Parathyroid adenoma (tissue), 2 donors: Measurements from ENCODE around the gene GJC2.

Source experiments
- H2AFZ ChIP-seq: fragments of 300-600 bp; sonication (generic); one replicate; pipeline ENCODE4 v1.7.0; 2017; ENCODE audit warnings: antibody characterized with exemption, mild to moderate bottlenecking
- H3K27ac ChIP-seq: fragments of 300-600 bp; sonication (generic); one replicate; pipeline ENCODE4 v1.7.0; 2017
- H3K27me3 ChIP-seq: fragments of 300-600 bp; sonication (generic); one replicate; pipeline ENCODE4 v1.7.0; 2017; ENCODE audit warnings: low read length; ENCODE audit not compliant: control insufficient read depth, insufficient read depth
- H3K36me3 ChIP-seq: fragments of 300-600 bp; sonication (generic); one replicate; pipeline ENCODE4 v1.7.0; 2017; ENCODE audit warnings: low read length; ENCODE audit not compliant: control insufficient read depth, insufficient read depth
- H3K4me1 ChIP-seq: fragments of 300-600 bp; sonication (generic); one replicate; pipeline ENCODE4 v1.7.0; 2017; ENCODE audit warnings: control low read depth
- H3K4me2 ChIP-seq: fragments of 300-600 bp; sonication (generic); one replicate; pipeline ENCODE4 v1.7.0; 2017; ENCODE audit warnings: low read length
- H3K4me3 ChIP-seq: fragments of 300-600 bp; sonication (generic); one replicate; pipeline ENCODE4 v1.7.0; 2017; ENCODE audit warnings: low read depth, low read length
- H3K79me2 ChIP-seq: fragments of 300-600 bp; sonication (generic); one replicate; pipeline ENCODE4 v1.7.0; 2017; ENCODE audit warnings: control low read depth
- H3K9ac ChIP-seq: fragments of 300-600 bp; sonication (generic); one replicate; pipeline ENCODE4 v1.7.0; 2017; ENCODE audit warnings: mild to moderate bottlenecking
- H3K9me3 ChIP-seq: fragments of 300-600 bp; sonication (generic); one replicate; pipeline ENCODE4 v1.7.0; 2017; ENCODE audit warnings: low read length; ENCODE audit not compliant: control insufficient read depth
- TF ChIP-seq, protein P1 (sequence below): fragments of 300-600 bp; sonication (generic); IDR thresholded peaks from one replicate; pipeline ENCODE4 v1.7.0; 2017; ENCODE audit warnings: antibody characterized with exemption, mild to moderate bottlenecking
- donor health status: primary hyperparathyroidism.

Gene GJC2

GRCh38 chr1:228155596-228156514 lies 6.1 kb downstream of the GJC2 start:
- TF ChIP-seq, protein P1, sequence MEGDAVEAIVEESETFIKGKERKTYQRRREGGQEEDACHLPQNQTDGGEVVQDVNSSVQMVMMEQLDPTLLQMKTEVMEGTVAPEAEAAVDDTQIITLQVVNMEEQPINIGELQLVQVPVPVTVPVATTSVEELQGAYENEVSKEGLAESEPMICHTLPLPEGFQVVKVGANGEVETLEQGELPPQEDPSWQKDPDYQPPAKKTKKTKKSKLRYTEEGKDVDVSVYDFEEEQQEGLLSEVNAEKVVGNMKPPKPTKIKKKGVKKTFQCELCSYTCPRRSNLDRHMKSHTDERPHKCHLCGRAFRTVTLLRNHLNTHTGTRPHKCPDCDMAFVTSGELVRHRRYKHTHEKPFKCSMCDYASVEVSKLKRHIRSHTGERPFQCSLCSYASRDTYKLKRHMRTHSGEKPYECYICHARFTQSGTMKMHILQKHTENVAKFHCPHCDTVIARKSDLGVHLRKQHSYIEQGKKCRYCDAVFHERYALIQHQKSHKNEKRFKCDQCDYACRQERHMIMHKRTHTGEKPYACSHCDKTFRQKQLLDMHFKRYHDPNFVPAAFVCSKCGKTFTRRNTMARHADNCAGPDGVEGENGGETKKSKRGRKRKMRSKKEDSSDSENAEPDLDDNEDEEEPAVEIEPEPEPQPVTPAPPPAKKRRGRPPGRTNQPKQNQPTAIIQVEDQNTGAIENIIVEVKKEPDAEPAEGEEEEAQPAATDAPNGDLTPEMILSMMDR = no peak
- no peaks in the 10 kb centered on the region for H3K27me3 ChIP-seq
- H3K79me2 ChIP-seq = peaks cover 4% of the 10 kb centered on the region
- no peaks in the 10 kb centered on the region for H3K36me3 ChIP-seq
- H3K9ac ChIP-seq = no peak overlapping the region
- H3K9me3 ChIP-seq = no peaks in the 10 kb centered on the region
- H3K4me1 ChIP-seq = peaks cover 6% of the 10 kb centered on the region
- H3K4me3 ChIP-seq = no peak overlapping the region
- H3K4me2 ChIP-seq = no peak overlapping the region
- H2AFZ ChIP-seq = no peak overlapping the region
- no peak overlapping the region for H3K27ac ChIP-seq

- TF ChIP-seq, protein P1 = no peak
- H3K36me3 ChIP-seq = no peaks in the 10 kb centered on the region
- no peak overlapping the region for H3K4me3 ChIP-seq
These were observed 6.8 kb downstream of the GJC2 start for GRCh38 chr1:228156515-228156881.

GRCh38 chr1:228156941-228157728 lies 7.4 kb downstream of the GJC2 start:
- Histone ChIP-seq H3K9ac (no peak overlapping the region), H3K36me3 (no peaks in the 10 kb centered on the region), H3K9me3 (no peaks in the 10 kb centered on the region), H2AFZ (no peak overlapping the region), H3K27me3 (no peaks in the 10 kb centered on the region), H3K4me1 (no peaks in the 10 kb centered on the region), H3K79me2 (peaks cover 2% of the 10 kb centered on the region), H3K27ac (no peak overlapping the region), H3K4me2 (no peak overlapping the region), H3K4me3 (no peak overlapping the region)
- TF ChIP-seq, protein P1 = no peak

More at GRCh38 chr1:228156515-228156881, 6.8 kb downstream of the GJC2 start:
- H3K4me2 ChIP-seq = no peak overlapping the region
- H3K27ac ChIP-seq = no peak overlapping the region
- H3K4me1 ChIP-seq = peaks cover 2% of the 10 kb centered on the region
- H3K79me2 ChIP-seq = peaks cover 4% of the 10 kb centered on the region
- no peak overlapping the region for H3K9ac ChIP-seq
- no peaks in the 10 kb centered on the region for H3K9me3 ChIP-seq
- H2AFZ ChIP-seq = no peak overlapping the region
- no peaks in the 10 kb centered on the region for H3K27me3 ChIP-seq

- H3K27ac ChIP-seq = no peak overlapping the region
- H3K4me1 ChIP-seq = no peaks in the 10 kb centered on the region
- no peaks in the 10 kb centered on the region for H3K36me3 ChIP-seq
- peaks cover 2% of the 10 kb centered on the region for H3K79me2 ChIP-seq
- H3K4me3 ChIP-seq = no peak overlapping the region
- H3K27me3 ChIP-seq = no peaks in the 10 kb centered on the region
- H3K9me3 ChIP-seq = no peaks in the 10 kb centered on the region
- H2AFZ ChIP-seq = no peak overlapping the region
- no peak overlapping the region for H3K9ac ChIP-seq
- TF ChIP-seq, protein P1 = no peak
- H3K4me2 ChIP-seq = no peak overlapping the region
These were observed 8.0 kb downstream of the GJC2 start for GRCh38 chr1:228157729-228158126.
